Activated naive CD4-positive, alpha-beta T cell treated with anti-CD3 and anti-CD28 coated beads, Interleukin-2, amount 10 ng/mL, durations not matched to agents 7 days and 5 days (primary cell): ENCODE data around the gene CBX1.

Source experiments
- CTCF ChIA-PET: fragments of 350-600 bp; sonication (Branson Sonifier 250); formaldehyde crosslinking; loops from one replicate; lab custom pipeline; 2021; ENCODE audit warnings: antibody characterized with exemption; lab: Charles Lee
- DNase-seq: peaks from one replicate; pipeline ENCODE4 v3.0.0-alpha.2; 2020
- H3K27ac Mint-ChIP-seq: one replicate; pipeline ENCODE4 v1.8.0; 2021; ENCODE audit warnings: mild to moderate bottlenecking, moderate library complexity, mixed read lengths
- H3K27me3 Mint-ChIP-seq: one replicate; pipeline ENCODE4 v1.8.0; 2021; ENCODE audit warnings: mild to moderate bottlenecking, mixed read lengths
- H3K36me3 Mint-ChIP-seq: one replicate; pipeline ENCODE4 v1.8.0; 2021; ENCODE audit warnings: mixed read lengths
- H3K4me1 Mint-ChIP-seq: one replicate; pipeline ENCODE4 v1.8.0; 2021; ENCODE audit warnings: mixed read lengths
- H3K4me3 Mint-ChIP-seq: one replicate; pipeline ENCODE4 v1.8.0; 2021; ENCODE audit warnings: mild to moderate bottlenecking, moderate library complexity, mixed read lengths
- H3K9me3 Mint-ChIP-seq: one replicate; pipeline ENCODE4 v1.8.0; 2021; ENCODE audit warnings: mixed read lengths

The CBX1 gene

GRCh38 chr17:48031966-48032365 is 69.3 kb downstream of the CBX1 start:
- Mint-ChIP-seq H3K27ac (no peak overlapping the region), H3K9me3 (no peaks in the 10 kb centered on the region), H3K4me3 (no peak overlapping the region), H3K27me3 (peaks cover 96% of the 10 kb centered on the region), H3K36me3 (no peaks in the 10 kb centered on the region), H3K4me1 (peaks cover 4% of the 10 kb centered on the region)
- CTCF ChIA-PET: interaction anchor here (2.0 to 2.8 kb wide), 3 partner anchors 42 to 99 kb away, joined by 4 to 10 read pairs (median 7); no protein-coding TSS in a partner anchor
- DNase-seq: no peak

GRCh38 chr17:48030531-48030930 is 70.7 kb downstream of the CBX1 start:
- no peak overlapping the region for H3K27ac Mint-ChIP-seq
- H3K36me3 Mint-ChIP-seq: no peaks in the 10 kb centered on the region
- no peak for DNase-seq
- H3K4me1 Mint-ChIP-seq: peaks cover 12% of the 10 kb centered on the region
- no peak overlapping the region for H3K4me3 Mint-ChIP-seq
- no peaks in the 10 kb centered on the region for H3K9me3 Mint-ChIP-seq
- CTCF ChIA-PET: interaction anchor here (0.9 to 2.8 kb wide), 9 partner anchors 13 to 100 kb away, joined by 3 to 10 read pairs (median 4); no protein-coding TSS in a partner anchor
- H3K27me3 Mint-ChIP-seq: peaks cover 89% of the 10 kb centered on the region

GRCh38 chr17:48028736-48029135 is 72.5 kb downstream of the CBX1 start:
- CTCF ChIA-PET: interaction anchor here (0.8 to 1.9 kb wide), 5 partner anchors 40 to 108 kb away, joined by 3 to 6 read pairs (median 3); no protein-coding TSS in a partner anchor
- no peaks in the 10 kb centered on the region for H3K36me3 Mint-ChIP-seq
- no peaks in the 10 kb centered on the region for H3K9me3 Mint-ChIP-seq
- H3K4me3 Mint-ChIP-seq: no peak overlapping the region
- H3K27me3 Mint-ChIP-seq: peaks cover 85% of the 10 kb centered on the region
- no peak for DNase-seq
- H3K27ac Mint-ChIP-seq: no peak overlapping the region
- H3K4me1 Mint-ChIP-seq: peaks cover 26% of the 10 kb centered on the region

- Mint-ChIP-seq H3K4me3 (no peak overlapping the region), H3K9me3 (no peaks in the 10 kb centered on the region), H3K36me3 (no peaks in the 10 kb centered on the region), H3K27me3 (peaks cover 84% of the 10 kb centered on the region), H3K27ac (no peak overlapping the region), H3K4me1 (peaks cover 37% of the 10 kb centered on the region)
- DNase-seq: no peak
- CTCF ChIA-PET: interaction anchor here (0.8 to 3.8 kb wide), 25 partner anchors 9 to 565 kb away, joined by 3 to 115 read pairs (median 4); partner anchors contain the start of genes HOXB5 and NFE2L1
Measured at GRCh38 chr17:48027322-48027981, 73.8 kb downstream of the CBX1 start.

GRCh38 chr17:48026502-48027321 is 74.6 kb downstream of the CBX1 start:
- peaks cover 81% of the 10 kb centered on the region for H3K27me3 Mint-ChIP-seq
- H3K9me3 Mint-ChIP-seq: no peaks in the 10 kb centered on the region
- CTCF ChIA-PET: interaction anchor here (0.7 to 3.8 kb wide), 30 partner anchors 9 to 592 kb away, joined by 3 to 115 read pairs (median 4); partner anchors contain the start of genes HOXB5 and NFE2L1
- peak; percentile 83 for DNase-seq
- no peak overlapping the region for H3K27ac Mint-ChIP-seq
- peak overlapping the region; percentile 16 for H3K4me3 Mint-ChIP-seq
- no peaks in the 10 kb centered on the region for H3K36me3 Mint-ChIP-seq
- peaks cover 39% of the 10 kb centered on the region for H3K4me1 Mint-ChIP-seq

- no peak for DNase-seq
- CTCF ChIA-PET: interaction anchor here (0.7 to 3.8 kb wide), 34 partner anchors 9 to 592 kb away, joined by 3 to 115 read pairs (median 5); partner anchors contain the start of genes CBX1, HOXB5 and NFE2L1
- H3K36me3 Mint-ChIP-seq: no peaks in the 10 kb centered on the region
- H3K4me1 Mint-ChIP-seq: peaks cover 42% of the 10 kb centered on the region
- H3K27ac Mint-ChIP-seq: no peak overlapping the region
- peak overlapping the region; percentile 81 for H3K4me3 Mint-ChIP-seq
- no peaks in the 10 kb centered on the region for H3K9me3 Mint-ChIP-seq
- H3K27me3 Mint-ChIP-seq: peaks cover 81% of the 10 kb centered on the region
Measured at GRCh38 chr17:48025904-48026501, 75.3 kb downstream of the CBX1 start.

GRCh38 chr17:48025040-48025903 is 76.0 kb downstream of the CBX1 start:
- Mint-ChIP-seq H3K4me3 (peak overlapping the region; percentile 81), H3K27ac (peak overlapping the region; percentile 89), H3K36me3 (no peaks in the 10 kb centered on the region), H3K4me1 (peaks cover 42% of the 10 kb centered on the region), H3K27me3 (peaks cover 81% of the 10 kb centered on the region), H3K9me3 (no peaks in the 10 kb centered on the region)
- CTCF ChIA-PET: interaction anchor here (0.6 to 3.8 kb wide), 21 partner anchors 8 to 593 kb away, joined by 3 to 115 read pairs (median 5); partner anchors contain the start of genes CBX1, HOXB5 and NFE2L1
- DNase-seq: peak; percentile 98

GRCh38 chr17:48024149-48025039 is 76.9 kb downstream of the CBX1 start:
- peak overlapping the region; percentile 81 for H3K4me3 Mint-ChIP-seq
- peak; percentile 70 for DNase-seq
- peaks cover 79% of the 10 kb centered on the region for H3K27me3 Mint-ChIP-seq
- H3K36me3 Mint-ChIP-seq: no peaks in the 10 kb centered on the region
- H3K9me3 Mint-ChIP-seq: no peaks in the 10 kb centered on the region
- H3K27ac Mint-ChIP-seq: peak overlapping the region; percentile 89
- H3K4me1 Mint-ChIP-seq: peaks cover 42% of the 10 kb centered on the region
- CTCF ChIA-PET: interaction anchor here (0.6 to 3.8 kb wide), 16 partner anchors 19 to 568 kb away, joined by 3 to 115 read pairs (median 5); partner anchors contain the start of genes CBX1, HOXB5 and NFE2L1

- Mint-ChIP-seq H3K36me3 (no peaks in the 10 kb centered on the region), H3K9me3 (no peaks in the 10 kb centered on the region), H3K27me3 (peaks cover 72% of the 10 kb centered on the region), H3K4me1 (peaks cover 46% of the 10 kb centered on the region), H3K27ac (peak overlapping the region; percentile 62), H3K4me3 (peak overlapping the region; percentile 57)
- CTCF ChIA-PET: interaction anchor here (1.0 kb wide), 1 partner anchor 26 kb away, joined by 3 read pairs; no protein-coding TSS in a partner anchor
- DNase-seq: peak; percentile 65
Measured at GRCh38 chr17:48023400-48024148, 77.7 kb downstream of the CBX1 start.

- Mint-ChIP-seq H3K4me3 (peak overlapping the region; percentile 46), H3K27ac (no peak overlapping the region), H3K36me3 (no peaks in the 10 kb centered on the region), H3K9me3 (no peaks in the 10 kb centered on the region), H3K27me3 (peaks cover 66% of the 10 kb centered on the region), H3K4me1 (peaks cover 52% of the 10 kb centered on the region)
- DNase-seq: no peak
- CTCF ChIA-PET: no interaction called here
Measured at GRCh38 chr17:48022901-48023300, 78.4 kb downstream of the CBX1 start.

GRCh38 chr17:48021934-48022333 is 79.3 kb downstream of the CBX1 start:
- Mint-ChIP-seq H3K9me3 (no peaks in the 10 kb centered on the region), H3K4me1 (peaks cover 60% of the 10 kb centered on the region), H3K27me3 (peaks cover 60% of the 10 kb centered on the region), H3K27ac (no peak overlapping the region), H3K36me3 (no peaks in the 10 kb centered on the region), H3K4me3 (no peak overlapping the region)
- CTCF ChIA-PET: no interaction called here
- DNase-seq: no peak
